Astrocyte (in vitro differentiated cells and primary cell): ENCODE data around the gene LRRC8D. TPM values are rescaled to one million over a fixed set of nuclear protein-coding genes. Genes with fewer than 3 reads are reported as not detected.

Source experiments
- DNase-seq: peaks from one replicate; pipeline ENCODE4 v3.0.0-alpha.2; 2010; ENCODE audit warnings: low read depth
- FAIRE-seq: peaks from 2 replicates; lab custom pipeline; 2011; peaks lifted over from hg19 to GRCh38; lab: Jason Lieb, UNC
- H2AFZ ChIP-seq: 2 replicates; pipeline ENCODE4 v1.6.0; 2012; ENCODE audit warnings: low read depth, low read length, inconsistent platforms
- H3K27ac ChIP-seq: 2 replicates; pipeline ENCODE4 v1.5.1; 2011; ENCODE audit warnings: low read depth, low read length, inconsistent platforms
- H3K27me3 ChIP-seq: 2 replicates; pipeline ENCODE4 v1.6.0; 2011; ENCODE audit warnings: low read length, inconsistent platforms; ENCODE audit not compliant: insufficient read depth
- H3K36me3 ChIP-seq: 2 replicates; pipeline ENCODE4 v1.5.1; 2011; ENCODE audit warnings: low read length, inconsistent platforms; ENCODE audit not compliant: insufficient read depth
- H3K4me1 ChIP-seq: 2 replicates; pipeline ENCODE4 v1.5.1; 2011; ENCODE audit warnings: low read length, inconsistent platforms; ENCODE audit not compliant: insufficient read depth
- H3K4me2 ChIP-seq: 2 replicates; pipeline ENCODE4 v1.6.0; 2012; ENCODE audit warnings: low read length, inconsistent platforms
- H3K4me3 ChIP-seq: 2 replicates; pipeline ENCODE4 v1.5.1; 2011; ENCODE audit warnings: low read depth, mild to moderate bottlenecking, low read length, inconsistent platforms; ENCODE audit not compliant: insufficient read depth
- H3K79me2 ChIP-seq: 2 replicates; pipeline ENCODE4 v1.6.0; 2012; ENCODE audit warnings: mild to moderate bottlenecking, low read length, inconsistent platforms; ENCODE audit not compliant: insufficient read depth
- H3K9ac ChIP-seq: 2 replicates; pipeline ENCODE4 v1.6.0; 2012; ENCODE audit warnings: mild to moderate bottlenecking, low read length, inconsistent platforms
- H3K9me3 ChIP-seq: 2 replicates; pipeline ENCODE4 v1.5.1; 2012; ENCODE audit warnings: low read depth, mild to moderate bottlenecking, low read length, inconsistent platforms; ENCODE audit not compliant: insufficient read depth
- H4K20me1 ChIP-seq: 2 replicates; pipeline ENCODE4 v1.6.0; 2012; ENCODE audit warnings: low read length, inconsistent platforms; ENCODE audit not compliant: insufficient read depth
- H3K27ac Mint-ChIP-seq: one replicate; pipeline ENCODE4 v1.8.0; 2021; ENCODE audit warnings: mild to moderate bottlenecking, mixed read lengths; ENCODE audit not compliant: unreplicated experiment
- H3K27me3 Mint-ChIP-seq: one replicate; pipeline ENCODE4 v1.8.0; 2021; ENCODE audit warnings: low read depth, mixed read lengths; ENCODE audit not compliant: unreplicated experiment
- H3K36me3 Mint-ChIP-seq: one replicate; pipeline ENCODE4 v1.8.0; 2021; ENCODE audit warnings: low read depth, mixed read lengths; ENCODE audit not compliant: unreplicated experiment
- H3K4me1 Mint-ChIP-seq: one replicate; pipeline ENCODE4 v1.8.0; 2021; ENCODE audit warnings: low read depth, mixed read lengths; ENCODE audit not compliant: unreplicated experiment
- H3K4me3 Mint-ChIP-seq: one replicate; pipeline ENCODE4 v1.8.0; 2021; ENCODE audit warnings: mild to moderate bottlenecking, moderate library complexity, mixed read lengths; ENCODE audit not compliant: unreplicated experiment
- H3K9me3 Mint-ChIP-seq: one replicate; pipeline ENCODE4 v1.8.0; 2021; ENCODE audit warnings: mild to moderate bottlenecking, mixed read lengths; ENCODE audit not compliant: unreplicated experiment
- CTCF ChIP-seq: IDR thresholded peaks from 2 replicates; pipeline ENCODE4 v1.5.1; 2011; ENCODE audit warnings: low read depth, mild to moderate bottlenecking, inconsistent platforms, low read length, moderate library complexity; ENCODE audit not compliant: insufficient read depth
- EZH2 ChIP-seq: IDR thresholded peaks from 2 replicates; pipeline ENCODE4 v1.6.1; 2012; ENCODE audit warnings: mild to moderate bottlenecking, low read length, inconsistent platforms; ENCODE audit not compliant: insufficient read depth
- total RNA-seq: library from RNA; stranded (reverse); gene quantifications from 2 replicates; pipeline ENCODE4 v1.2.1, GENCODE V29; 2021

The LRRC8D gene
- total RNA-seq, 1 donor from 2014 or later = 36.9 TPM

GRCh38 chr1:89939693-89940438 lies 119.0 kb downstream of the LRRC8D start:
- DNase-seq (no peak), FAIRE-seq (no peak)
- H3K36me3 Mint-ChIP-seq = peaks cover 2% of the 10 kb centered on the region
- no peaks in the 10 kb centered on the region for H3K9me3 Mint-ChIP-seq
- H3K36me3 ChIP-seq = no peaks in the 10 kb centered on the region
- H3K9ac ChIP-seq = no peak overlapping the region
- peaks cover 21% of the 10 kb centered on the region for H3K4me1 Mint-ChIP-seq
- no peaks in the 10 kb centered on the region for H3K27me3 ChIP-seq
- H3K79me2 ChIP-seq = no peaks in the 10 kb centered on the region
- H4K20me1 ChIP-seq = no peaks in the 10 kb centered on the region
- no peaks in the 10 kb centered on the region for H3K9me3 ChIP-seq
- H3K4me1 ChIP-seq = peaks cover 6% of the 10 kb centered on the region
- no peak overlapping the region for H3K4me2 ChIP-seq
- H3K27ac ChIP-seq = no peak overlapping the region
- no peak overlapping the region for H3K4me3 ChIP-seq
- H3K27ac Mint-ChIP-seq = no peak overlapping the region
- H2AFZ ChIP-seq = no peak overlapping the region
- no peak for TF ChIP-seq CTCF
- TF ChIP-seq EZH2 = no peak
- H3K4me3 Mint-ChIP-seq = no peak overlapping the region
- no peaks in the 10 kb centered on the region for H3K27me3 Mint-ChIP-seq

GRCh38 chr1:89941110-89941766 lies 120.4 kb downstream of the LRRC8D start:
- H3K4me1 Mint-ChIP-seq = peaks cover 29% of the 10 kb centered on the region
- FAIRE-seq = no peak
- no peaks in the 10 kb centered on the region for H4K20me1 ChIP-seq
- no peaks in the 10 kb centered on the region for H3K36me3 ChIP-seq
- H3K9ac ChIP-seq = no peak overlapping the region
- H3K27me3 ChIP-seq = no peaks in the 10 kb centered on the region
- H3K4me2 ChIP-seq = no peak overlapping the region
- no peaks in the 10 kb centered on the region for H3K9me3 Mint-ChIP-seq
- H3K4me1 ChIP-seq = peaks cover 6% of the 10 kb centered on the region
- H3K27ac Mint-ChIP-seq = no peak overlapping the region
- H3K27me3 Mint-ChIP-seq = no peaks in the 10 kb centered on the region
- no peak overlapping the region for H3K4me3 Mint-ChIP-seq
- H2AFZ ChIP-seq = no peak overlapping the region
- H3K9me3 ChIP-seq = no peaks in the 10 kb centered on the region
- peaks cover 2% of the 10 kb centered on the region for H3K36me3 Mint-ChIP-seq
- no peak for DNase-seq
- H3K4me3 ChIP-seq = no peak overlapping the region
- H3K27ac ChIP-seq = no peak overlapping the region
- no peaks in the 10 kb centered on the region for H3K79me2 ChIP-seq
- no peak for TF ChIP-seq CTCF
- TF ChIP-seq EZH2 = no peak

- Mint-ChIP-seq H3K4me3 (no peak overlapping the region), H3K9me3 (no peaks in the 10 kb centered on the region), H3K27me3 (no peaks in the 10 kb centered on the region), H3K27ac (no peak overlapping the region), H3K4me1 (peaks cover 30% of the 10 kb centered on the region), H3K36me3 (peaks cover 2% of the 10 kb centered on the region)
- no peak overlapping the region for H3K9ac ChIP-seq
- no peaks in the 10 kb centered on the region for H3K79me2 ChIP-seq
- no peak overlapping the region for H3K4me3 ChIP-seq
- DNase-seq = no peak
- H3K4me2 ChIP-seq = no peak overlapping the region
- H2AFZ ChIP-seq = no peak overlapping the region
- H3K9me3 ChIP-seq = no peaks in the 10 kb centered on the region
- H4K20me1 ChIP-seq = no peaks in the 10 kb centered on the region
- TF ChIP-seq EZH2 (no peak), CTCF (no peak)
- no peak for FAIRE-seq
- H3K36me3 ChIP-seq = no peaks in the 10 kb centered on the region
- no peaks in the 10 kb centered on the region for H3K27me3 ChIP-seq
- H3K4me1 ChIP-seq = peaks cover 6% of the 10 kb centered on the region
- H3K27ac ChIP-seq = no peak overlapping the region
Observed at GRCh38 chr1:89942014-89942413, 121.2 kb downstream of the LRRC8D start.
